ENCODE results near the gene SIT1.
A peak's percentile ranks its signal among the peaks of the same experiment; 100 is the strongest.

Gene SIT1

DNA sequence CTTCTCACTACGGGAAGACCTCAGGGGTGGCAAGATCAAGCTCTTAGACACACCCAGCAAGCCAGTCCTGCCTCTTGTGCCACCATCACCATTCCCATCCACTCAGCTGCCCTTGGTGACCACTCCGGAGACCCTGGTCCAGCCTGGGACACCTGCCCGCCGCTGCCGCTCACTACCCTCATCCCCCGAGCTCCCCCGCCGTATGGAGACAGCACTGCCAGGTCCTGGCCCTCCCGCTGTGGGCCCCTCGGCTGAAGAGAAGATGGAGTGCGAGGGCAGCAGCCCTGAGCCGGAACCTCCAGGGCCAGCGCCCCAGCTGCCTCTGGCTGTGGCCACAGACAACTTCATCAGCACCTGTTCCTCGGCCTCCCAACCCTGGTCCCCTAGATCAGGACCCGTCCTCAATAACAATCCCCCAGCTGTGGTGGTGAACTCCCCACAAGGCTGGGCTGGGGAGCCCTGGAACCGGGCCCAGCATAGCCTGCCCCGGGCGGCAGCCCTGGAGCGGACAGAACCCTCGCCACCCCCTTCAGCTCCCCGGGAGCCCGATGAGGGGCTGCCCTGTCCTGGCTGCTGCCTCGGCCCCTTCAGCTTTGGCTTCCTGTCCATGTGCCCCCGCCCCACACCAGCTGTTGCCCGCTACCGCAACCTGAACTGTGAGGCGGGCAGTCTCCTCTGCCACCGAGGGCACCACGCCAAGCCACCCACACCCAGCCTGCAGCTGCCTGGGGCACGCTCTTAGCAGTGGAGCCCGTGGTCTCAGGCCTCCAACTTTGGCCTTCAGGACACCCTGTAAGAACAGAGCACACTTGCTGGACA is 41.5 kb downstream of the SIT1 start:
- no peaks in the 10 kb centered on the region for H3K27me3 ChIP-seq (ENCODE audit: insufficient read depth, low read length, poor library complexity, severe bottlenecking)
- H3K9ac ChIP-seq (ENCODE audit: low read depth, low read length, poor library complexity, severe bottlenecking): no peak overlapping the region
- no peak for TF ChIP-seq EZH2phosphoT487 (IDR thresholded peaks at IDR 0.05; ENCODE audit: borderline replicate concordance)
- TF ChIP-seq, protein P1, sequence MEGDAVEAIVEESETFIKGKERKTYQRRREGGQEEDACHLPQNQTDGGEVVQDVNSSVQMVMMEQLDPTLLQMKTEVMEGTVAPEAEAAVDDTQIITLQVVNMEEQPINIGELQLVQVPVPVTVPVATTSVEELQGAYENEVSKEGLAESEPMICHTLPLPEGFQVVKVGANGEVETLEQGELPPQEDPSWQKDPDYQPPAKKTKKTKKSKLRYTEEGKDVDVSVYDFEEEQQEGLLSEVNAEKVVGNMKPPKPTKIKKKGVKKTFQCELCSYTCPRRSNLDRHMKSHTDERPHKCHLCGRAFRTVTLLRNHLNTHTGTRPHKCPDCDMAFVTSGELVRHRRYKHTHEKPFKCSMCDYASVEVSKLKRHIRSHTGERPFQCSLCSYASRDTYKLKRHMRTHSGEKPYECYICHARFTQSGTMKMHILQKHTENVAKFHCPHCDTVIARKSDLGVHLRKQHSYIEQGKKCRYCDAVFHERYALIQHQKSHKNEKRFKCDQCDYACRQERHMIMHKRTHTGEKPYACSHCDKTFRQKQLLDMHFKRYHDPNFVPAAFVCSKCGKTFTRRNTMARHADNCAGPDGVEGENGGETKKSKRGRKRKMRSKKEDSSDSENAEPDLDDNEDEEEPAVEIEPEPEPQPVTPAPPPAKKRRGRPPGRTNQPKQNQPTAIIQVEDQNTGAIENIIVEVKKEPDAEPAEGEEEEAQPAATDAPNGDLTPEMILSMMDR (conservative IDR thresholded peaks at IDR 0.05; ENCODE audit: low read length): no peak
- H4K20me1 ChIP-seq (ENCODE audit: insufficient read depth, low read length, poor library complexity, severe bottlenecking): peaks cover 19% of the 10 kb centered on the region
- no peaks in the 10 kb centered on the region for H3F3A ChIP-seq (ENCODE audit: low read depth)
- H3K4me2 ChIP-seq (ENCODE audit: low read depth, low read length, poor library complexity, severe bottlenecking): no peak overlapping the region
- H3K4me1 ChIP-seq (ENCODE audit: insufficient read depth, low read length, poor library complexity, severe bottlenecking): peaks cover 25% of the 10 kb centered on the region
- H3K4me3 ChIP-seq (ENCODE audit: low read length, poor library complexity, severe bottlenecking): no peak overlapping the region
- peaks cover 29% of the 10 kb centered on the region for H3K79me2 ChIP-seq (ENCODE audit: insufficient read depth, low read length)
- H3K9me3 ChIP-seq (ENCODE audit: insufficient read depth, low read depth, low read length): no peaks in the 10 kb centered on the region
- peaks cover 11% of the 10 kb centered on the region; the same call in 1 of the 2 replicates for H3K36me3 ChIP-seq (ENCODE audit: insufficient read depth, low read length)
- no peak overlapping the region for H2AFZ ChIP-seq (ENCODE audit: low read length)
- no peaks in the 10 kb centered on the region for H3K9me2 ChIP-seq (replicated peaks; ENCODE audit: low read depth, low read length)

DNA sequence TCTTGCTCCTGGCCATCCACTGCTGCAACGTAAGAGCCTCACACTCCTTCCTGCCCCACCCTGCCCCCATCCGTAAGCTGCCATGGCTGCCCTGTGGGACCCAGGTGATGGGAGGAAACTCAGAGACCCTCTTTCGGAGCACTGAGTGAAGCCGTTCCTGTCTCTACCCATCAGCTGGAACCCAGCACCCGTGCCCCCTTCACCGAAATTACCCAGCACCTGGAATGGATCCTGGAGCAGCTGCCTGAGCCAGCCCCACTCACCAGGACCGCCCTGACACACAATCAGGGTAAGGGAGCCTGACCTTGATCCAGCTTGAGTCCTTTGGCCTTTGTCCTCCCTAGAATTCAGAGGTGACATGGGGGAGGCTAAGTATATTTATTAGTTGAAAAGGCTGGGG is 42.5 kb downstream of the SIT1 start:
- Histone ChIP-seq H3K79me2 (ENCODE audit: insufficient read depth, low read length) (peaks cover 32% of the 10 kb centered on the region), H3K36me3 (ENCODE audit: insufficient read depth, low read length) (peaks cover 11% of the 10 kb centered on the region; the same call in 1 of the 2 replicates), H3F3A (ENCODE audit: low read depth) (no peaks in the 10 kb centered on the region), H3K4me3 (ENCODE audit: low read length, poor library complexity, severe bottlenecking) (no peak overlapping the region), H3K4me2 (ENCODE audit: low read depth, low read length, poor library complexity, severe bottlenecking) (no peak overlapping the region), H4K20me1 (ENCODE audit: insufficient read depth, low read length, poor library complexity, severe bottlenecking) (peaks cover 19% of the 10 kb centered on the region), H3K27me3 (ENCODE audit: insufficient read depth, low read length, poor library complexity, severe bottlenecking) (no peaks in the 10 kb centered on the region), H3K9ac (ENCODE audit: low read depth, low read length, poor library complexity, severe bottlenecking) (no peak overlapping the region), H3K9me2 (replicated peaks; ENCODE audit: low read depth, low read length) (no peaks in the 10 kb centered on the region), H3K4me1 (ENCODE audit: insufficient read depth, low read length, poor library complexity, severe bottlenecking) (peaks cover 30% of the 10 kb centered on the region), H3K9me3 (ENCODE audit: insufficient read depth, low read depth, low read length) (no peaks in the 10 kb centered on the region), H2AFZ (ENCODE audit: low read length) (no peak overlapping the region)
- no peak for TF ChIP-seq EZH2phosphoT487 (IDR thresholded peaks at IDR 0.05; ENCODE audit: borderline replicate concordance)
- TF ChIP-seq, protein P1 (conservative IDR thresholded peaks at IDR 0.05; ENCODE audit: low read length): no peak

DNA sequence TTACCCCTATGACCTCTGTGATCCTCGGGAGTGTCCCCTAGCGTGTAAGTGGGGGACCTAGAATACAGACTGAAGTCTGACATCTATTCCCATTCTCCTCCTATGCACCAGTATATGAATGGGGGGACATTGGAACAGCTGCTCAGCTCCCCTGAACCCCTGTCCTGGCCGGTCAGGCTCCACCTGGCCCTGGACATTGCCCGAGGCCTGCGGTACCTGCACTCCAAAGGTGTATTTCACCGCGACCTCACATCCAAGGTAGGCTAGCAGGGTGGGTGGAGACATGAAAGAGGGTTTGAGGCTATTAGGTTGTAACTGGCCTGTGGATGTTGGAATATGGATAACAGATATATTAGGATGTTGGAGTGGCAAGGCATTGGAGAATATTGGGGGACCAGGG is 44.0 kb downstream of the SIT1 start:
- H3K36me3 ChIP-seq (ENCODE audit: insufficient read depth, low read length): peaks cover 11% of the 10 kb centered on the region; the same call in 1 of the 2 replicates
- H3K9me2 ChIP-seq (replicated peaks; ENCODE audit: low read depth, low read length): no peaks in the 10 kb centered on the region
- no peaks in the 10 kb centered on the region for H3K27me3 ChIP-seq (ENCODE audit: insufficient read depth, low read length, poor library complexity, severe bottlenecking)
- H3K4me2 ChIP-seq (ENCODE audit: low read depth, low read length, poor library complexity, severe bottlenecking): peak overlapping the region; percentile 83
- no peak overlapping the region for H2AFZ ChIP-seq (ENCODE audit: low read length)
- peaks cover 19% of the 10 kb centered on the region for H4K20me1 ChIP-seq (ENCODE audit: insufficient read depth, low read length, poor library complexity, severe bottlenecking)
- H3K9ac ChIP-seq (ENCODE audit: low read depth, low read length, poor library complexity, severe bottlenecking): peak overlapping the region; percentile 79
- no peaks in the 10 kb centered on the region for H3F3A ChIP-seq (ENCODE audit: low read depth)
- H3K4me3 ChIP-seq (ENCODE audit: low read length, poor library complexity, severe bottlenecking): peak overlapping the region; percentile 82
- TF ChIP-seq EZH2phosphoT487 (IDR thresholded peaks at IDR 0.05; ENCODE audit: borderline replicate concordance): no peak
- TF ChIP-seq, protein P1 (conservative IDR thresholded peaks at IDR 0.05; ENCODE audit: low read length): no peak
- H3K4me1 ChIP-seq (ENCODE audit: insufficient read depth, low read length, poor library complexity, severe bottlenecking): peaks cover 38% of the 10 kb centered on the region
- H3K79me2 ChIP-seq (ENCODE audit: insufficient read depth, low read length): peaks cover 45% of the 10 kb centered on the region
- no peaks in the 10 kb centered on the region for H3K9me3 ChIP-seq (ENCODE audit: insufficient read depth, low read depth, low read length)
